NOMO-1 treated with DMSO at 0.1 percent for 48 hours (cell line): Measurements from ENCODE around the gene FCN1.

Experiments used
- DNase-seq: peaks from one replicate; lab custom pipeline; 2025; ENCODE audit not compliant: unreplicated experiment; lab: John Stamatoyannopoulos, UW

The FCN1 gene

GRCh38 chr9:134937566-134938345 lies 20.0 kb upstream of the FCN1 start:
- no peak for DNase-seq

GRCh38 chr9:134937164-134937555 lies 19.4 kb upstream of the FCN1 start:
- no peak for DNase-seq

GRCh38 chr9:134936346-134937163 lies 18.8 kb upstream of the FCN1 start:
- peak; percentile 90 for DNase-seq

- DNase-seq = no peak
Observed at GRCh38 chr9:134935701-134936345, 18.1 kb upstream of the FCN1 start.

- DNase-seq = no peak
Observed at GRCh38 chr9:134935056-134935640, 17.4 kb upstream of the FCN1 start.

GRCh38 chr9:134933076-134933659 lies 15.5 kb upstream of the FCN1 start:
- DNase-seq = no peak

GRCh38 chr9:134932606-134933005 lies 14.9 kb upstream of the FCN1 start:
- no peak for DNase-seq

- DNase-seq = no peak
Observed at GRCh38 chr9:134932171-134932570, 14.5 kb upstream of the FCN1 start.

- DNase-seq = no peak
Observed at GRCh38 chr9:134930398-134930797, 12.7 kb upstream of the FCN1 start.

- peak; percentile 98 for DNase-seq
Observed at GRCh38 chr9:134929193-134930158, 11.8 kb upstream of the FCN1 start.

GRCh38 chr9:134928436-134929192 lies 10.9 kb upstream of the FCN1 start:
- no peak for DNase-seq

- DNase-seq = peak; percentile 31
Observed at GRCh38 chr9:134925011-134925511, 7.3 kb upstream of the FCN1 start.

- no peak for DNase-seq
Observed at GRCh38 chr9:134923466-134923865, 5.8 kb upstream of the FCN1 start.

- DNase-seq = peak; percentile 73
Observed at GRCh38 chr9:134922932-134923240, 5.2 kb upstream of the FCN1 start.

- DNase-seq = peak; percentile 86
Observed at GRCh38 chr9:134922066-134922931, 4.6 kb upstream of the FCN1 start.

- peak; percentile 91 for DNase-seq
Observed at GRCh38 chr9:134919303-134919702, 1.6 kb upstream of the FCN1 start.

GRCh38 chr9:134918646-134919045 lies 934 bp upstream of the FCN1 start:
- DNase-seq = no peak

GRCh38 chr9:134916161-134916665 lies 1.5 kb downstream of the FCN1 start:
- no peak for DNase-seq
